MCF 10A (cell line): ENCODE data around the gene NINJ2. TPM values are rescaled to one million over a fixed set of nuclear protein-coding genes. Genes with fewer than 3 reads are reported as not detected.

Experiments
- BruUV-seq: library from RNA; stranded (reverse); fragments of 400-500 nt; replicated peaks from 2 replicates; lab custom pipeline; 2021; lab: Mats Ljungman, UMichigan
- CTCF ChIA-PET: fragments of 300-600 bp; sonication (Branson Sonifier 250); formaldehyde crosslinking; extraction: SDS; loops from one replicate; lab custom pipeline; 2021; ENCODE audit warnings: antibody characterized with exemption, inconsistent platforms; lab: Yijun Ruan, JAX
- POLR2A ChIA-PET: fragments of 300-600, 350-650 bp; sonication (Branson Sonifier 250); formaldehyde crosslinking; extraction: SDS; loops from one replicate; lab custom pipeline; 2020; ENCODE audit warnings: antibody characterized with exemption, inconsistent platforms; lab: Yijun Ruan, JAX
- DNase-seq: peaks from one replicate; pipeline ENCODE4 v3.0.0-alpha.2; 2018; ENCODE audit not compliant: unreplicated experiment
- H3K27ac Mint-ChIP-seq: one replicate; pipeline ENCODE4 v1.8.0; 2022; ENCODE audit warnings: mild to moderate bottlenecking, low read depth, mixed read lengths; ENCODE audit not compliant: unreplicated experiment
- H3K27me3 Mint-ChIP-seq: one replicate; pipeline ENCODE4 v1.8.0; 2022; ENCODE audit warnings: mixed read lengths; ENCODE audit not compliant: insufficient read depth, unreplicated experiment
- H3K36me3 Mint-ChIP-seq: one replicate; pipeline ENCODE4 v1.8.0; 2022; ENCODE audit warnings: mild to moderate bottlenecking, moderate library complexity, mixed read lengths; ENCODE audit not compliant: insufficient read depth, unreplicated experiment
- H3K4me1 Mint-ChIP-seq: one replicate; pipeline ENCODE4 v1.8.0; 2022; ENCODE audit warnings: mixed read lengths; ENCODE audit not compliant: insufficient read depth, unreplicated experiment
- H3K4me3 Mint-ChIP-seq: one replicate; pipeline ENCODE4 v1.8.0; 2022; ENCODE audit warnings: mild to moderate bottlenecking, moderate library complexity, mixed read lengths; ENCODE audit not compliant: unreplicated experiment
- H3K9me3 Mint-ChIP-seq: one replicate; pipeline ENCODE4 v1.8.0; 2022; ENCODE audit warnings: mixed read lengths; ENCODE audit not compliant: unreplicated experiment
- intact Hi-C: fragments of 100-400 bp; cut with micrococcal nuclease; formaldehyde crosslinking; loops from 2 replicates; pipeline ENCODE4 v1.14.1; 2022
- total RNA-seq: library from RNA; stranded (reverse); gene quantifications from 2 replicates; pipeline ENCODE4 v1.2.3, GENCODE V29; 2022
- TF ChIP-seq, protein P1 (sequence below): fragments of 200-600 bp; IDR thresholded peaks from one replicate; pipeline ENCODE4 v1.8.0; 2022; ENCODE audit warnings: antibody characterized with exemption, mild to moderate bottlenecking; ENCODE audit not compliant: unreplicated experiment

Gene NINJ2
- total RNA-seq, 1 experiment from 2014 or later = not detected

GRCh38 chr12:644818-645552 is 18.3 kb downstream of the NINJ2 start:
- no peak overlapping the region for H3K4me3 Mint-ChIP-seq
- peak overlapping the region; percentile 51 for H3K27ac Mint-ChIP-seq
- intact Hi-C loops = no loop called here

GRCh38 chr12:644303-644639 is 19.0 kb downstream of the NINJ2 start:
- no peak for DNase-seq
- H3K4me3 Mint-ChIP-seq = peak overlapping the region; percentile 33
- TF ChIP-seq, protein P1, sequence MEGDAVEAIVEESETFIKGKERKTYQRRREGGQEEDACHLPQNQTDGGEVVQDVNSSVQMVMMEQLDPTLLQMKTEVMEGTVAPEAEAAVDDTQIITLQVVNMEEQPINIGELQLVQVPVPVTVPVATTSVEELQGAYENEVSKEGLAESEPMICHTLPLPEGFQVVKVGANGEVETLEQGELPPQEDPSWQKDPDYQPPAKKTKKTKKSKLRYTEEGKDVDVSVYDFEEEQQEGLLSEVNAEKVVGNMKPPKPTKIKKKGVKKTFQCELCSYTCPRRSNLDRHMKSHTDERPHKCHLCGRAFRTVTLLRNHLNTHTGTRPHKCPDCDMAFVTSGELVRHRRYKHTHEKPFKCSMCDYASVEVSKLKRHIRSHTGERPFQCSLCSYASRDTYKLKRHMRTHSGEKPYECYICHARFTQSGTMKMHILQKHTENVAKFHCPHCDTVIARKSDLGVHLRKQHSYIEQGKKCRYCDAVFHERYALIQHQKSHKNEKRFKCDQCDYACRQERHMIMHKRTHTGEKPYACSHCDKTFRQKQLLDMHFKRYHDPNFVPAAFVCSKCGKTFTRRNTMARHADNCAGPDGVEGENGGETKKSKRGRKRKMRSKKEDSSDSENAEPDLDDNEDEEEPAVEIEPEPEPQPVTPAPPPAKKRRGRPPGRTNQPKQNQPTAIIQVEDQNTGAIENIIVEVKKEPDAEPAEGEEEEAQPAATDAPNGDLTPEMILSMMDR = no peak
- H3K4me1 Mint-ChIP-seq = peaks cover 9% of the 10 kb centered on the region
- ChIA-PET CTCF (interaction anchor here (0.6 to 1.5 kb wide), 4 partner anchors 22 to 1632 kb away, joined by 3 to 4 read pairs (median 4); no protein-coding TSS in a partner anchor), POLR2A (interaction anchor here (0.6 to 1.5 kb wide), 2 partner anchors 80 to 108 kb away, joined by 3 to 4 read pairs; partner anchors contain the start of gene WNK1)
- H3K27ac Mint-ChIP-seq = peak overlapping the region; percentile 51
- H3K9me3 Mint-ChIP-seq = no peaks in the 10 kb centered on the region
- intact Hi-C loops = no loop called here
- H3K36me3 Mint-ChIP-seq = peaks cover 6% of the 10 kb centered on the region
- TSS peak; percentile 43 for BruUV-seq
- H3K27me3 Mint-ChIP-seq = no peaks in the 10 kb centered on the region

More at GRCh38 chr12:644818-645552, 18.3 kb downstream of the NINJ2 start:
- Mint-ChIP-seq H3K27me3 (no peaks in the 10 kb centered on the region), H3K36me3 (peaks cover 6% of the 10 kb centered on the region), H3K9me3 (no peaks in the 10 kb centered on the region), H3K4me1 (peaks cover 9% of the 10 kb centered on the region)
- CTCF ChIA-PET = interaction anchor here (0.6 to 1.2 kb wide), 4 partner anchors 21 to 1631 kb away, joined by 3 to 6 read pairs (median 4); no protein-coding TSS in a partner anchor
- POLR2A ChIA-PET = interaction anchor here (1.0 kb wide), 2 partner anchors 9 to 13 kb away, joined by 3 to 4 read pairs; no protein-coding TSS in a partner anchor
- TF ChIP-seq, protein P1 = no peak
- DNase-seq = no peak
- BruUV-seq = no TSS peak

DNA sequence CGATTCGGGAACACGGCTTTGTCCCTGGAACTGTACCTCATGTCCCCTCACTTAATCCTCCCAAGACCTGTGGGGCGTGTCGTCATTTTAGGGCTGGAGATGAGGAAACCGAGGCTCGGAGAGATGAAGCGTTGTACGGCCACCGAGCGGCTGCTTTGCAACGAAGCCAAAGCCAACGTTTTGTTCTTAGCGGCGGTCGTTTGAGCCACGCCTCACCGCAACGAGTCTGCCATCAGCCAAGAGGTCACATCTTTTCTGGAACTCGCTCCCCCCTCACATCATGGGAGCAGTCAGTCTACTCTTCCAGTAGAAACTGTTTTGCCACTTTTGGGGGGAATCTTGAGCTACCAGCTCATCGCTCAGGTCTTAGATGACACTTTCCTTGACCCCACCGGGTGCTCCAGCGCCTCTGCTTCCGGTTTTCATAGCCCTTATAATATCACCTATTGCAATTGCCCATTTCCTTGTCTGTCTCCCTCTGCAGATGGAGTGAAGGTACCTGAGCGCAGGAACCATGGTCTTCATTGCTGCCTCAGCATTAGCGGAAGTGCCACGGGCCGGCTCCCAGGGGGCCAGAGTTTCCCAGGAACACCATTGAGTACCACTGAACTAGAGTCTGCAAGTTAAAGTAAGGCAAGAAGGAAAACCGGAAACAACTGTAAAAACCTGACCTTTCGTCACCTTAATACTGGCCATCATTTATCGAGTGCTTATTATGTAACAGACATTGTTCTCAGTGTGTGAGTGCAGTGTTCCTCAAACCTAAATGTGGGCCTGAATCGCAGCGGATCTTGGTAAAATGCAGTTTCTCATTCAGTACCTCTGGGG is 19.6 kb downstream of the NINJ2 start:
- Mint-ChIP-seq H3K36me3 (peaks cover 6% of the 10 kb centered on the region), H3K27me3 (no peaks in the 10 kb centered on the region), H3K4me3 (peak overlapping the region; percentile 33), H3K4me1 (peaks cover 9% of the 10 kb centered on the region), H3K9me3 (no peaks in the 10 kb centered on the region), H3K27ac (peak overlapping the region; percentile 51)
- DNase-seq = no peak
- TF ChIP-seq, protein P1 = no peak
- POLR2A ChIA-PET = interaction anchor here (0.6 to 1.5 kb wide), 2 partner anchors 80 to 109 kb away, joined by 3 to 4 read pairs; partner anchors contain the start of gene WNK1
- intact Hi-C loops = no loop called here
- BruUV-seq = no TSS peak
- CTCF ChIA-PET = interaction anchor here (0.6 to 1.5 kb wide), 5 partner anchors 23 to 163 kb away, joined by 3 to 4 read pairs (median 3); no protein-coding TSS in a partner anchor
